Astrocyte (in vitro differentiated cells and primary cell): ENCODE data around the gene POU3F2.

Experiments
- CTCF ChIP-seq: IDR thresholded peaks from 2 replicates; pipeline ENCODE4 v1.5.1; 2011; ENCODE audit warnings: low read depth, mild to moderate bottlenecking, inconsistent platforms, low read length, moderate library complexity; ENCODE audit not compliant: insufficient read depth
- EZH2 ChIP-seq: IDR thresholded peaks from 2 replicates; pipeline ENCODE4 v1.6.1; 2012; ENCODE audit warnings: mild to moderate bottlenecking, low read length, inconsistent platforms; ENCODE audit not compliant: insufficient read depth

- TF ChIP-seq CTCF, result no peak
- no peak for TF ChIP-seq EZH2
Measured at GRCh38 chr6:98808541-98809210, 25.7 kb upstream of the POU3F2 start.
